ENCODE data around the gene GGTA1. TPM values are rescaled to one million over a fixed set of nuclear protein-coding genes. Genes with fewer than 3 reads are reported as not detected.

The GGTA1 gene
- total and polyA plus RNA-seq, 2 experiments from 2014 or later: 0.16 TPM; not detected in 1

DNA sequence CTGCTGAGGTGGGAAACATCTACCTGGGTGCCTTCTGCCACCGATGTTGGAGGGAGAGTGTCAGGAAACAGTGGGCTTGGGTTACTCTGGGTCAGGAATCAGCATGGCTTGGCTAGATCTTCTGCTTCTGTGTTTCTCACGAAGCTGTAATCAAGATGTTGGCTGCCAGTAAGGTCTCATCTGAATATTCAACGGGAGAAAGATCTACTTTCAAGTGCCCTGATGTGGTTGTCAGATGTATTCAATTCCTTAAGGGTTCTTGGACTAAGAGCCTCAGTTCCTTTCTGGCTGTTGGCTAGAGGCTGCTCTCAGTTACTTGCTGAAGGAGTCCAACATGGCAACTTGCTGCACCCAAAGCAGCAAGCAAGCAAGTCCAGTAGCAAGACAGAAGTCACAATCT, 87.7 kb downstream of the GGTA1 start:
- Histone ChIP-seq H3K27ac (ENCODE audit: low read depth) (no peak overlapping the region), H2AFZ (no peak overlapping the region), H4K20me1 (replicated peaks; ENCODE audit: insufficient read depth) (no peaks in the 10 kb centered on the region), H3F3A (replicated peaks; ENCODE audit: low read depth) (no peaks in the 10 kb centered on the region), H3K4me2 (no peak overlapping the region), H3K9me2 (ENCODE audit: insufficient read depth) (no peaks in the 10 kb centered on the region), H3K27me3 (ENCODE audit: insufficient read depth) (no peaks in the 10 kb centered on the region), H3K36me3 (ENCODE audit: insufficient read depth) (no peaks in the 10 kb centered on the region), H3K4me1 (ENCODE audit: insufficient read depth) (peaks cover 5% of the 10 kb centered on the region; the same call in 1 of the 2 replicates), H3K4me3 (no peak overlapping the region), H3K79me2 (replicated peaks; ENCODE audit: insufficient read depth) (no peaks in the 10 kb centered on the region)
- ATAC-seq (no peak), DNase-seq (ENCODE audit: low spot score) (no peak)
- no peak overlapping the region for H3K4me3 Mint-ChIP-seq
- H3K27me3 Mint-ChIP-seq (ENCODE audit: insufficient read depth, low read depth, poor library complexity): peaks cover 2% of the 10 kb centered on the region
- no peak overlapping the region for H3K27ac Mint-ChIP-seq
- peaks cover 7% of the 10 kb centered on the region for H3K4me1 Mint-ChIP-seq
- H3K9me3 Mint-ChIP-seq: no peaks in the 10 kb centered on the region
- TF ChIP-seq EZH2phosphoT487 (IDR thresholded peaks at IDR 0.05; ENCODE audit: unreplicated experiment) (no peak), ZNF331 (CRISPR knock-in tag; IDR thresholded peaks at IDR 0.05; ENCODE audit: low read depth) (no peak), STAT1 (IDR thresholded peaks at IDR 0.05; ENCODE audit: unreplicated experiment) (no peak), JUNB (IDR thresholded peaks at IDR 0.05; ENCODE audit: unreplicated experiment) (no peak), NANOG (IDR thresholded peaks at IDR 0.05; ENCODE audit: borderline replicate concordance) (no peak), EZH2 (IDR thresholded peaks at IDR 0.05; ENCODE audit: low read depth, unreplicated experiment) (no peak)
- TF ChIP-seq, protein P1, sequence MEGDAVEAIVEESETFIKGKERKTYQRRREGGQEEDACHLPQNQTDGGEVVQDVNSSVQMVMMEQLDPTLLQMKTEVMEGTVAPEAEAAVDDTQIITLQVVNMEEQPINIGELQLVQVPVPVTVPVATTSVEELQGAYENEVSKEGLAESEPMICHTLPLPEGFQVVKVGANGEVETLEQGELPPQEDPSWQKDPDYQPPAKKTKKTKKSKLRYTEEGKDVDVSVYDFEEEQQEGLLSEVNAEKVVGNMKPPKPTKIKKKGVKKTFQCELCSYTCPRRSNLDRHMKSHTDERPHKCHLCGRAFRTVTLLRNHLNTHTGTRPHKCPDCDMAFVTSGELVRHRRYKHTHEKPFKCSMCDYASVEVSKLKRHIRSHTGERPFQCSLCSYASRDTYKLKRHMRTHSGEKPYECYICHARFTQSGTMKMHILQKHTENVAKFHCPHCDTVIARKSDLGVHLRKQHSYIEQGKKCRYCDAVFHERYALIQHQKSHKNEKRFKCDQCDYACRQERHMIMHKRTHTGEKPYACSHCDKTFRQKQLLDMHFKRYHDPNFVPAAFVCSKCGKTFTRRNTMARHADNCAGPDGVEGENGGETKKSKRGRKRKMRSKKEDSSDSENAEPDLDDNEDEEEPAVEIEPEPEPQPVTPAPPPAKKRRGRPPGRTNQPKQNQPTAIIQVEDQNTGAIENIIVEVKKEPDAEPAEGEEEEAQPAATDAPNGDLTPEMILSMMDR (conservative IDR thresholded peaks at IDR 0.05; ENCODE audit: low read depth in 2 of 2): no peak
- TF ChIP-seq, protein P2, sequence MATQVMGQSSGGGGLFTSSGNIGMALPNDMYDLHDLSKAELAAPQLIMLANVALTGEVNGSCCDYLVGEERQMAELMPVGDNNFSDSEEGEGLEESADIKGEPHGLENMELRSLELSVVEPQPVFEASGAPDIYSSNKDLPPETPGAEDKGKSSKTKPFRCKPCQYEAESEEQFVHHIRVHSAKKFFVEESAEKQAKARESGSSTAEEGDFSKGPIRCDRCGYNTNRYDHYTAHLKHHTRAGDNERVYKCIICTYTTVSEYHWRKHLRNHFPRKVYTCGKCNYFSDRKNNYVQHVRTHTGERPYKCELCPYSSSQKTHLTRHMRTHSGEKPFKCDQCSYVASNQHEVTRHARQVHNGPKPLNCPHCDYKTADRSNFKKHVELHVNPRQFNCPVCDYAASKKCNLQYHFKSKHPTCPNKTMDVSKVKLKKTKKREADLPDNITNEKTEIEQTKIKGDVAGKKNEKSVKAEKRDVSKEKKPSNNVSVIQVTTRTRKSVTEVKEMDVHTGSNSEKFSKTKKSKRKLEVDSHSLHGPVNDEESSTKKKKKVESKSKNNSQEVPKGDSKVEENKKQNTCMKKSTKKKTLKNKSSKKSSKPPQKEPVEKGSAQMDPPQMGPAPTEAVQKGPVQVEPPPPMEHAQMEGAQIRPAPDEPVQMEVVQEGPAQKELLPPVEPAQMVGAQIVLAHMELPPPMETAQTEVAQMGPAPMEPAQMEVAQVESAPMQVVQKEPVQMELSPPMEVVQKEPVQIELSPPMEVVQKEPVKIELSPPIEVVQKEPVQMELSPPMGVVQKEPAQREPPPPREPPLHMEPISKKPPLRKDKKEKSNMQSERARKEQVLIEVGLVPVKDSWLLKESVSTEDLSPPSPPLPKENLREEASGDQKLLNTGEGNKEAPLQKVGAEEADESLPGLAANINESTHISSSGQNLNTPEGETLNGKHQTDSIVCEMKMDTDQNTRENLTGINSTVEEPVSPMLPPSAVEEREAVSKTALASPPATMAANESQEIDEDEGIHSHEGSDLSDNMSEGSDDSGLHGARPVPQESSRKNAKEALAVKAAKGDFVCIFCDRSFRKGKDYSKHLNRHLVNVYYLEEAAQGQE (IDR thresholded peaks at IDR 0.05; ENCODE audit: unreplicated experiment): no peak
- H3K36me3 Mint-ChIP-seq (ENCODE audit: low read depth): no peaks in the 10 kb centered on the region

DNA sequence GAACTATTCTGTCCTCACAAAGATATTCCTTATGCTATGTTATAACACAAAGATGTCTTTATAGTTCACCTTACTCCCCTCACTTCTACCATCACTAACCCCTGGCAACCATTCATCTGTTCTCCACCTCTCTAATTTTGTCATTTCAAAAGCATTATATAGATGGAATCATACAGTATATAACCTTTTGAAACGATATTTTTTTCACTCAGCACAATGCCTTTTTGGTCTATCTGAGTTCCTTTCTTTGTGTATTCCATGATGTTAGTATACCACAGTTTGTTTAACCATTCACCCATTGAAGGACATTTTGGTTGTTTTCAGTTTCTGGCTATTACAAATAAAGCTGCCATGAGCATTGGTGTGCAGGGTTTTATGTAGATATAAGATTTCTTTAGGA, 93.7 kb downstream of the GGTA1 start:
- Histone ChIP-seq H3K79me2 (replicated peaks; ENCODE audit: insufficient read depth) (no peaks in the 10 kb centered on the region), H3K9me2 (ENCODE audit: insufficient read depth) (no peaks in the 10 kb centered on the region), H2AFZ (no peak overlapping the region), H3K4me3 (no peak overlapping the region), H4K20me1 (replicated peaks; ENCODE audit: insufficient read depth) (no peaks in the 10 kb centered on the region), H3K27me3 (ENCODE audit: insufficient read depth) (no peaks in the 10 kb centered on the region), H3K27ac (ENCODE audit: low read depth) (no peak overlapping the region), H3K4me1 (ENCODE audit: insufficient read depth) (peaks cover 5% of the 10 kb centered on the region; the same call in 1 of the 2 replicates), H3F3A (replicated peaks; ENCODE audit: low read depth) (no peaks in the 10 kb centered on the region), H3K4me2 (no peak overlapping the region), H3K36me3 (ENCODE audit: insufficient read depth) (no peaks in the 10 kb centered on the region)
- ATAC-seq (no peak), DNase-seq (ENCODE audit: low spot score) (no peak)
- Mint-ChIP-seq H3K4me1 (peaks cover 7% of the 10 kb centered on the region), H3K27ac (no peak overlapping the region), H3K36me3 (ENCODE audit: low read depth) (no peaks in the 10 kb centered on the region), H3K27me3 (ENCODE audit: insufficient read depth, low read depth, poor library complexity) (no peaks in the 10 kb centered on the region), H3K9me3 (peaks cover 7% of the 10 kb centered on the region; the same call in 2 of the 3 replicates), H3K4me3 (no peak overlapping the region)
- TF ChIP-seq POLR2AphosphoS5 (IDR thresholded peaks at IDR 0.05; ENCODE audit: low read depth) (no peak), JUNB (IDR thresholded peaks at IDR 0.05; ENCODE audit: unreplicated experiment) (no peak), EZH2 (IDR thresholded peaks at IDR 0.05; ENCODE audit: low read depth, unreplicated experiment) (no peak), ZNF331 (CRISPR knock-in tag; IDR thresholded peaks at IDR 0.05; ENCODE audit: low read depth) (no peak)
- TF ChIP-seq, protein P3, sequence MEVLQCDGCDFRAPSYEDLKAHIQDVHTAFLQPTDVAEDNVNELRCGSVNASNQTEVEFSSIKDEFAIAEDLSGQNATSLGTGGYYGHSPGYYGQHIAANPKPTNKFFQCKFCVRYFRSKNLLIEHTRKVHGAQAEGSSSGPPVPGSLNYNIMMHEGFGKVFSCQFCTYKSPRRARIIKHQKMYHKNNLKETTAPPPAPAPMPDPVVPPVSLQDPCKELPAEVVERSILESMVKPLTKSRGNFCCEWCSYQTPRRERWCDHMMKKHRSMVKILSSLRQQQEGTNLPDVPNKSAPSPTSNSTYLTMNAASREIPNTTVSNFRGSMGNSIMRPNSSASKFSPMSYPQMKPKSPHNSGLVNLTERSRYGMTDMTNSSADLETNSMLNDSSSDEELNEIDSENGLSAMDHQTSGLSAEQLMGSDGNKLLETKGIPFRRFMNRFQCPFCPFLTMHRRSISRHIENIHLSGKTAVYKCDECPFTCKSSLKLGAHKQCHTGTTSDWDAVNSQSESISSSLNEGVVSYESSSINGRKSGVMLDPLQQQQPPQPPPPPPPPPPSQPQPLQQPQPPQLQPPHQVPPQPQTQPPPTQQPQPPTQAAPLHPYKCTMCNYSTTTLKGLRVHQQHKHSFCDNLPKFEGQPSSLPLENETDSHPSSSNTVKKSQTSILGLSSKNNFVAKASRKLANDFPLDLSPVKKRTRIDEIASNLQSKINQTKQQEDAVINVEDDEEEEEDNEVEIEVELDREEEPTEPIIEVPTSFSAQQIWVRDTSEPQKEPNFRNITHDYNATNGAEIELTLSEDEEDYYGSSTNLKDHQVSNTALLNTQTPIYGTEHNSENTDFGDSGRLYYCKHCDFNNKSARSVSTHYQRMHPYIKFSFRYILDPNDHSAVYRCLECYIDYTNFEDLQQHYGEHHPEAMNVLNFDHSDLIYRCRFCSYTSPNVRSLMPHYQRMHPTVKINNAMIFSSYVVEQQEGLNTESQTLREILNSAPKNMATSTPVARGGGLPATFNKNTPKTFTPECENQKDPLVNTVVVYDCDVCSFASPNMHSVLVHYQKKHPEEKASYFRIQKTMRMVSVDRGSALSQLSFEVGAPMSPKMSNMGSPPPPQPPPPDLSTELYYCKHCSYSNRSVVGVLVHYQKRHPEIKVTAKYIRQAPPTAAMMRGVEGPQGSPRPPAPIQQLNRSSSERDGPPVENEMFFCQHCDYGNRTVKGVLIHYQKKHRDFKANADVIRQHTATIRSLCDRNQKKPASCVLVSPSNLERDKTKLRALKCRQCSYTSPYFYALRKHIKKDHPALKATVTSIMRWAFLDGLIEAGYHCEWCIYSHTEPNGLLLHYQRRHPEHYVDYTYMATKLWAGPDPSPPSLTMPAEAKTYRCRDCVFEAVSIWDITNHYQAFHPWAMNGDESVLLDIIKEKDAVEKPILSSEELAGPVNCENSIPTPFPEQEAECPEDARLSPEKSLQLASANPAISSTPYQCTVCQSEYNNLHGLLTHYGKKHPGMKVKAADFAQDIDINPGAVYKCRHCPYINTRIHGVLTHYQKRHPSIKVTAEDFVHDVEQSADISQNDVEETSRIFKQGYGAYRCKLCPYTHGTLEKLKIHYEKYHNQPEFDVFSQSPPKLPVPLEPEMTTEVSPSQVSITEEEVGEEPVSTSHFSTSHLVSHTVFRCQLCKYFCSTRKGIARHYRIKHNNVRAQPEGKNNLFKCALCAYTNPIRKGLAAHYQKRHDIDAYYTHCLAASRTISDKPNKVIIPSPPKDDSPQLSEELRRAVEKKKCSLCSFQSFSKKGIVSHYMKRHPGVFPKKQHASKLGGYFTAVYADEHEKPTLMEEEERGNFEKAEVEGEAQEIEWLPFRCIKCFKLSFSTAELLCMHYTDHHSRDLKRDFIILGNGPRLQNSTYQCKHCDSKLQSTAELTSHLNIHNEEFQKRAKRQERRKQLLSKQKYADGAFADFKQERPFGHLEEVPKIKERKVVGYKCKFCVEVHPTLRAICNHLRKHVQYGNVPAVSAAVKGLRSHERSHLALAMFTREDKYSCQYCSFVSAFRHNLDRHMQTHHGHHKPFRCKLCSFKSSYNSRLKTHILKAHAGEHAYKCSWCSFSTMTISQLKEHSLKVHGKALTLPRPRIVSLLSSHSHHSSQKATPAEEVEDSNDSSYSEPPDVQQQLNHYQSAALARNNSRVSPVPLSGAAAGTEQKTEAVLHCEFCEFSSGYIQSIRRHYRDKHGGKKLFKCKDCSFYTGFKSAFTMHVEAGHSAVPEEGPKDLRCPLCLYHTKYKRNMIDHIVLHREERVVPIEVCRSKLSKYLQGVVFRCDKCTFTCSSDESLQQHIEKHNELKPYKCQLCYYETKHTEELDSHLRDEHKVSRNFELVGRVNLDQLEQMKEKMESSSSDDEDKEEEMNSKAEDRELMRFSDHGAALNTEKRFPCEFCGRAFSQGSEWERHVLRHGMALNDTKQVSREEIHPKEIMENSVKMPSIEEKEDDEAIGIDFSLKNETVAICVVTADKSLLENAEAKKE (CRISPR knock-in tag; IDR thresholded peaks at IDR 0.05): no peak

Measured in GM23338 (cell line).